Measurements from ENCODE around the gene CUTC. TPM values are rescaled to one million over a fixed set of nuclear protein-coding genes. Genes with fewer than 3 reads are reported as not detected.
"Not testable (repeated sequence)": the region's sequence is repeated elsewhere in the genome, so short reads cannot be mapped to it uniquely, and the experiment has no call there.

The CUTC gene
- total and polyA plus RNA-seq, 4 donors, result 10.3 to 23.4 (median 17.3) TPM

GRCh38 chr10:99731306-99732032 lies 565 bp upstream of the CUTC start:
- 4% methylated on average over 16 of the region's 16 CpGs for WGBS
- peak overlapping the region; percentile 71 to 97 (median 77) for H3K4me3 ChIP-seq (ENCODE audit: low read depth in 1 of 3, low read length in 3 of 3)
- H3K9ac ChIP-seq (ENCODE audit: low read depth in 1 of 2, low read length in 2 of 2), result peak overlapping the region; percentile 89 to 97
- H3K9me3 ChIP-seq (ENCODE audit: control insufficient read depth in 4 of 4, low read length in 3 of 4), result no peaks in the 10 kb centered on the region
- no peak for DNase-seq (ENCODE audit: low spot score)
- H3K27ac ChIP-seq (ENCODE audit: low read depth in 1 of 2, low read length in 2 of 2), result peak overlapping the region; percentile 95 to 99
- H3K36me3 ChIP-seq (ENCODE audit: control insufficient read depth in 4 of 4, insufficient read depth in 3 of 4, low read depth in 1 of 4, low read length in 3 of 4), result peaks cover 0 to 19% (median 11%) of the 10 kb centered on the region in 4 donors
- no peaks in the 10 kb centered on the region for H3K27me3 ChIP-seq (ENCODE audit: control insufficient read depth in 4 of 4, insufficient read depth in 4 of 4, low read length in 3 of 4)
- peaks cover 2 to 22% (median 11%) of the 10 kb centered on the region in 4 donors for H3K4me1 ChIP-seq (ENCODE audit: control insufficient read depth in 4 of 4, insufficient read depth in 4 of 4, low read length in 3 of 4)
- TF ChIP-seq, protein P1, sequence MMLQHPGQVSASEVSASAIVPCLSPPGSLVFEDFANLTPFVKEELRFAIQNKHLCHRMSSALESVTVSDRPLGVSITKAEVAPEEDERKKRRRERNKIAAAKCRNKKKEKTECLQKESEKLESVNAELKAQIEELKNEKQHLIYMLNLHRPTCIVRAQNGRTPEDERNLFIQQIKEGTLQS (IDR thresholded peaks at IDR 0.05), result peak; percentile 7
- TF ChIP-seq NR2F2 (IDR thresholded peaks at IDR 0.05) (no peak), FOXA2 (IDR thresholded peaks at IDR 0.05) (no peak), HNF4A (conservative IDR thresholded peaks at IDR 0.05) (no peak), FOXA1 (IDR thresholded peaks at IDR 0.05) (no peak)

- TF ChIP-seq CTCF (IDR thresholded peaks at IDR 0.05; ENCODE audit: low read depth, low read length, missing input control) (no peak), NR2F2 (IDR thresholded peaks at IDR 0.05) (no peak), FOXA2 (IDR thresholded peaks at IDR 0.05) (no peak), HNF4G (IDR thresholded peaks at IDR 0.05) (no peak), TAF1 (conservative IDR thresholded peaks at IDR 0.05) (no peak), HNF4A (conservative IDR thresholded peaks at IDR 0.05) (no peak), RXRA (IDR thresholded peaks at IDR 0.05) (no peak), RAD21 (IDR thresholded peaks at IDR 0.05) (no peak)
- TF ChIP-seq, protein P2, sequence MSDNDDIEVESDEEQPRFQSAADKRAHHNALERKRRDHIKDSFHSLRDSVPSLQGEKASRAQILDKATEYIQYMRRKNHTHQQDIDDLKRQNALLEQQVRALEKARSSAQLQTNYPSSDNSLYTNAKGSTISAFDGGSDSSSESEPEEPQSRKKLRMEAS (IDR thresholded peaks at IDR 0.05), result no peak
- TF ChIP-seq, protein P1 (IDR thresholded peaks at IDR 0.05), result no peak
- DNase-seq (ENCODE audit: low spot score), result no peak
- no peak overlapping the region for H3K9ac ChIP-seq (ENCODE audit: low read depth in 1 of 2, low read length in 2 of 2)
- H3K27ac ChIP-seq (ENCODE audit: low read depth in 1 of 2, low read length in 2 of 2), result no peak overlapping the region
- no peak overlapping the region for H3K4me3 ChIP-seq (ENCODE audit: low read depth in 1 of 3, low read length in 3 of 3)
- H3K4me1 ChIP-seq (ENCODE audit: control insufficient read depth in 4 of 4, insufficient read depth in 4 of 4, low read length in 3 of 4), result peaks cover 2 to 22% (median 11%) of the 10 kb centered on the region in 4 donors
- H3K9me3 ChIP-seq (ENCODE audit: control insufficient read depth in 4 of 4, low read length in 3 of 4), result no peaks in the 10 kb centered on the region
- H3K27me3 ChIP-seq (ENCODE audit: control insufficient read depth in 4 of 4, insufficient read depth in 4 of 4, low read length in 3 of 4), result no peaks in the 10 kb centered on the region
- WGBS, result 92% methylated on average over 8 of the region's 8 CpGs
- H3K36me3 ChIP-seq (ENCODE audit: control insufficient read depth in 4 of 4, insufficient read depth in 3 of 4, low read depth in 1 of 4, low read length in 3 of 4), result peaks cover 0 to 18% (median 10%) of the 10 kb centered on the region in 4 donors
These were observed 1.3 kb downstream of the CUTC start for GRCh38 chr10:99733366-99733765.

DNA sequence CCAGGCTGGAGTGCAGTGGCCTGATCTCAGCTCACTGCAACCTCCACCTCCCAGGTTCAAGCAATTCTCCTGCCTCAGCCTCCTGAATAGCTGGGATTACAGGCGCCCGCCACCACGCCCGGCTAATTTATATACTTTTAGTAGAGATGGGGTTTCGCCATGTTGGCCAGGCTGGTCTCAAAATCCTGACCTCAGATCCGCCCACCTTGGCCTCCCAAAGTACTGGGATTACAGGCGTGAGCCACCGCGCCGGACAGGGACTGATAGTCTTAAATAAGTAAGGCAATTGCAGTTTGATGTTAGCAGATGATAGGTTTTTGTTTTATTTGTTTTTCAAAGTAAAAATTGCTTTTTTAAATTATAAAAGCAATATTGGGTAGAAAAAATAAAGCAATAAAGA lies 2.1 kb downstream of the CUTC start:
- WGBS, result 98% methylated on average over 10 of the region's 10 CpGs
- not testable (repeated sequence) for DNase-seq (ENCODE audit: low spot score); H3K4me3 ChIP-seq (ENCODE audit: low read depth in 1 of 3, low read length in 3 of 3)

More for the DNA sequence above, 2.1 kb downstream of the CUTC start:
- H3K27me3 ChIP-seq (ENCODE audit: control insufficient read depth in 4 of 4, insufficient read depth in 4 of 4, low read length in 3 of 4); H3K27ac ChIP-seq (ENCODE audit: low read depth in 1 of 2, low read length in 2 of 2); H3K9me3 ChIP-seq (ENCODE audit: control insufficient read depth in 4 of 4, low read length in 3 of 4); H3K9ac ChIP-seq (ENCODE audit: low read depth in 1 of 2, low read length in 2 of 2): not testable (repeated sequence)
- peaks cover 0 to 24% (median 6%) of the 10 kb centered on the region in 4 donors for H3K36me3 ChIP-seq (ENCODE audit: control insufficient read depth in 4 of 4, insufficient read depth in 3 of 4, low read depth in 1 of 4, low read length in 3 of 4)
- peaks cover 2 to 22% (median 11%) of the 10 kb centered on the region in 4 donors for H3K4me1 ChIP-seq (ENCODE audit: control insufficient read depth in 4 of 4, insufficient read depth in 4 of 4, low read length in 3 of 4)

All from liver (tissue), 9 donors.